ENCODE data around the gene SMKR1. TPM values are rescaled to one million over a fixed set of nuclear protein-coding genes. Genes with fewer than 3 reads are reported as not detected.

The SMKR1 gene
- total RNA-seq, 2 donors from 2014 or later, result 0.32 TPM; not detected in 1

- H3K27me3 ChIP-seq, result no peaks in the 10 kb centered on the region
- no peaks in the 10 kb centered on the region for H3K36me3 ChIP-seq
- H3K9ac ChIP-seq (ENCODE audit: low read depth in 2 of 2, low read length in 2 of 2), result no peak overlapping the region
- no peak for DNase-seq
- no peak overlapping the region for H3K27ac ChIP-seq
- TF ChIP-seq, protein P1, sequence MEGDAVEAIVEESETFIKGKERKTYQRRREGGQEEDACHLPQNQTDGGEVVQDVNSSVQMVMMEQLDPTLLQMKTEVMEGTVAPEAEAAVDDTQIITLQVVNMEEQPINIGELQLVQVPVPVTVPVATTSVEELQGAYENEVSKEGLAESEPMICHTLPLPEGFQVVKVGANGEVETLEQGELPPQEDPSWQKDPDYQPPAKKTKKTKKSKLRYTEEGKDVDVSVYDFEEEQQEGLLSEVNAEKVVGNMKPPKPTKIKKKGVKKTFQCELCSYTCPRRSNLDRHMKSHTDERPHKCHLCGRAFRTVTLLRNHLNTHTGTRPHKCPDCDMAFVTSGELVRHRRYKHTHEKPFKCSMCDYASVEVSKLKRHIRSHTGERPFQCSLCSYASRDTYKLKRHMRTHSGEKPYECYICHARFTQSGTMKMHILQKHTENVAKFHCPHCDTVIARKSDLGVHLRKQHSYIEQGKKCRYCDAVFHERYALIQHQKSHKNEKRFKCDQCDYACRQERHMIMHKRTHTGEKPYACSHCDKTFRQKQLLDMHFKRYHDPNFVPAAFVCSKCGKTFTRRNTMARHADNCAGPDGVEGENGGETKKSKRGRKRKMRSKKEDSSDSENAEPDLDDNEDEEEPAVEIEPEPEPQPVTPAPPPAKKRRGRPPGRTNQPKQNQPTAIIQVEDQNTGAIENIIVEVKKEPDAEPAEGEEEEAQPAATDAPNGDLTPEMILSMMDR (IDR thresholded peaks at IDR 0.05), result no peak
- no peaks in the 10 kb centered on the region for H3K9me3 ChIP-seq
- intact Hi-C loops (cut with DNase I), result no loop called here
- no peak overlapping the region for H3K4me3 ChIP-seq
- no peaks in the 10 kb centered on the region for H3K4me1 ChIP-seq
These were observed 54.3 kb downstream of the SMKR1 start for GRCh38 chr7:129556607-129557133.

DNA sequence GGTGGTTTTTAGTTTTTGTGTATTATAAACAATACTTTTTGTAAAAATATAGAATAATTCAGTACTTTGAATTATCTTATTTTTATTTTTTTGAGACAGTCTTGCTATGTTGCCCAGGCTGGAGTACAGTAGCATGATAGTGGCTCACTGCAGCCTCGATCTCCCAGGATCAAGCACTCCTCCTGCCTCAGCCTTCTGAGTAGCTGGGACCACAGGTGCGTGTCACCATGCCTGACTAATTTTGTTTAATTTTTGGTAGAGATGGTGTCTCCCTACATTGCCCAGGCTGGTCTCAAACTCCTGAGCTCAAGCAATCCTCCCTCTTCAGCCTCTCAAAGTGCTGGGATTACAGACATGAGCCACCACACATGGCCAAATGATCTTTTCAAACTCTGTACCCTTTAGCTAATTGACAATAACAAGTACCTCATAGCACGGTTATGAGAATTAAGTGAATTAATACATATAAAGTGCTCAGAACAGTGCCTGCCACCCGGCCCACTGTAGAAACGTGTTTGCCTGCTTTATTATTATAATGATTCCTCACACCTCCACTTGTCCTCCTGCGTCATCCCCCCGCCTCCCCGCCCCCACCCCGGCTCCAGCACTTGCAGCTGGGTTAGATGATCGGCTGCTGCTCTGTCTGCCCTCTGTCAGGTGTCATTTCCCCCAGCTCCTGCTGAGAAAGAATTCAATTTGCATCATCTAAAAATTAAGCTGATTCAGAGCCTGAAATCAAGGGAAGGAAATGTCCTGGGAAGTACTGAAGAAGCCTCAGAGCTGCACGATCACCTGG, 55.6 kb downstream of the SMKR1 start:
- no peaks in the 10 kb centered on the region for H3K4me1 ChIP-seq
- TF ChIP-seq, protein P1 (IDR thresholded peaks at IDR 0.05), result no peak
- intact Hi-C loops (cut with DNase I), result no loop called here
- no peaks in the 10 kb centered on the region for H3K9me3 ChIP-seq
- no peak overlapping the region for H3K4me3 ChIP-seq
- H3K27ac ChIP-seq, result no peak overlapping the region
- no peaks in the 10 kb centered on the region for H3K36me3 ChIP-seq
- H3K9ac ChIP-seq (ENCODE audit: low read depth in 2 of 2, low read length in 2 of 2), result no peak overlapping the region
- H3K27me3 ChIP-seq, result no peaks in the 10 kb centered on the region
- DNase-seq, result no peak

DNA sequence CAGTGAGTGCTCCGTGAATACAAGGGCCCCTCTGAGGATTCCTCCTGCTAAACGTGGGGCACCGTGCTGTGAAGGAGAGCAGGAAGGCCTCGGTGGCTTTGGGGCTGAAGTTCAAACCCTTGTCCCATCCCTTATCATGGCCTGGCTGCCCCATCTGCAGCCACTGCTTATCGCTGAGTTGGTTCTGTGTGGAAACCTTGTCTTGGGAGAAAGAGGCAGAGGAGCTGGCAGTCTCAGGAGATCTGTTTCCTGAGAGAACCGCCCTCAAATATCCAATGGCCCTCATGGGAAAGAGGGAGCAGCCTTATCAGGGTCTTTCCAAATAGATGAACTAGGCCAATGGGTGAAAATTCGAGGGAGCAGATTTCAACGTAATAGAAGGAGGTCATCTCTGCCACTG, 57.2 kb downstream of the SMKR1 start:
- no peaks in the 10 kb centered on the region for H3K27me3 ChIP-seq
- H3K4me3 ChIP-seq, result no peak overlapping the region
- no peak overlapping the region for H3K9ac ChIP-seq (ENCODE audit: low read depth in 2 of 2, low read length in 2 of 2)
- H3K27ac ChIP-seq, result no peak overlapping the region
- H3K36me3 ChIP-seq, result no peaks in the 10 kb centered on the region
- intact Hi-C loops (cut with DNase I), result no loop called here
- H3K9me3 ChIP-seq, result no peaks in the 10 kb centered on the region
- H3K4me1 ChIP-seq, result no peaks in the 10 kb centered on the region
- TF ChIP-seq, protein P1 (IDR thresholded peaks at IDR 0.05), result no peak
- no peak for DNase-seq

DNA sequence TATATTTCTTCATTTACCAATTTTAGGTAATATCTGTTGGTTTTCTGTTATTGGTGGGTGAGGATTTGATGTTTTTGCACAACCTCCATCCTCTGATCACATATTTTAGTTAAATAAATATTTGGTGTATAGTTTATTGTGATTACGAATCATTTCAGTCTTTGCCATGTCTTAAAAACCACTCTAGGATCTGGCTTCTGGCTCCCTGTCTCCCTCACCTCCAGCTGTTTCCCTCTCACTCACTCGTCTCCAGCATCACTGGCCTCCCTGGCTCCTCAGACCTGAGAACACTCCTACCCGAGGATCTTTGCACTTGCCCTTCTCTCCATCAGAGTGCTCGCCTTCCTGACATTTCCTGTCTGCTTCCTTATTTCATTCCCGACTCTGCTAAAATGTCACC, 58.5 kb downstream of the SMKR1 start:
- DNase-seq, result no peak
- Histone ChIP-seq H3K9me3 (no peaks in the 10 kb centered on the region), H3K36me3 (no peaks in the 10 kb centered on the region), H3K9ac (ENCODE audit: low read depth in 2 of 2, low read length in 2 of 2) (no peak overlapping the region), H3K27me3 (no peaks in the 10 kb centered on the region), H3K4me3 (no peak overlapping the region), H3K27ac (no peak overlapping the region), H3K4me1 (no peaks in the 10 kb centered on the region)
- TF ChIP-seq, protein P1 (IDR thresholded peaks at IDR 0.05), result no peak
- intact Hi-C loops (cut with DNase I), result no loop called here

DNA sequence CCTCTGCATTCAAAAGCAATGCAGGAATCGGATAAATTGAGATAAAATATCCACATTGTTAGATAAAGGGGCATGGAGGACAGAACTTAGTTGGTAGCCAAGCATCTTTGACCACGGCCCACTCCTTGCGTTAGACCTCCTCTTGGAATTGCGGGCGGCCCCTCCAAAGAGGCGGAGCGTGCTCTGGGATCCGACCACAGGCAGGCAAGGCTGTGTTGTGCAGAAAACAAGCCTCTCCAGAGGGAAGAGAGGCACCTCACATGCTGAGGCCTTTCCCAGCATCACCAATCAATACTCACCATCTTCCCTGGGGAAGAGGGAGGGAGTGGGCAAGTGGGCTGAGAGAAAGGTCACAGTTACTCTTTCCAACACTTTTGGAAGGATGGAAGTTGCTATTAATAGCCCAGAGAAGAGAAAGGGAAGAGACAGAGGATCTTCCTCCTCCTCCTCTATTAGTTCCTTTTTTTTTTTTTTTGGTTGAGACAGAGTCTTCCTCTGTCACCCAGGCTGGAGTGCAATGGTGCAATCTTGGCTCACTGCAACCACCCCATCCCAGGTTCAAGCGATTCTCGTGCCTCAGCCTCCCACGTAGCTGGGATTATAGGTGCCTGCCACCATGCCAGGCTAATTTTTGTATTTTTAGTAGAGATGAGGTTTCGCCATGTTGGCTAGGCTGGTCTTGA, 59.5 kb downstream of the SMKR1 start:
- Histone ChIP-seq H3K27me3 (no peaks in the 10 kb centered on the region), H3K9ac (ENCODE audit: low read depth in 2 of 2, low read length in 2 of 2) (no peak overlapping the region), H3K4me1 (no peaks in the 10 kb centered on the region), H3K4me3 (no peak overlapping the region), H3K27ac (no peak overlapping the region), H3K9me3 (no peaks in the 10 kb centered on the region), H3K36me3 (no peaks in the 10 kb centered on the region)
- intact Hi-C loops (cut with DNase I), result no loop called here
- TF ChIP-seq, protein P1 (IDR thresholded peaks at IDR 0.05), result no peak
- DNase-seq, result no peak

Other genes with a start within 250 kb of the SMKR1 start
- gene STRIP2, start 68.1 kb upstream of the SMKR1 start, total RNA-seq, result 1 to 10 TPM; 1.9 to 4.7 TPM
- gene NRF1, start 109.2 kb downstream of the SMKR1 start, total RNA-seq, result 10 to 100 TPM; 13.4 to 15.7 TPM

Measured in colonic mucosa (tissue), 4 donors.